ENCODE results near the gene DIAPH2.
A peak's percentile ranks its signal among the peaks of the same experiment; 100 is the strongest.
"Not testable (repeated sequence)": the region's sequence is repeated elsewhere in the genome, so short reads cannot be mapped to it uniquely, and the experiment has no call there.

DIAPH2 gene

DNA sequence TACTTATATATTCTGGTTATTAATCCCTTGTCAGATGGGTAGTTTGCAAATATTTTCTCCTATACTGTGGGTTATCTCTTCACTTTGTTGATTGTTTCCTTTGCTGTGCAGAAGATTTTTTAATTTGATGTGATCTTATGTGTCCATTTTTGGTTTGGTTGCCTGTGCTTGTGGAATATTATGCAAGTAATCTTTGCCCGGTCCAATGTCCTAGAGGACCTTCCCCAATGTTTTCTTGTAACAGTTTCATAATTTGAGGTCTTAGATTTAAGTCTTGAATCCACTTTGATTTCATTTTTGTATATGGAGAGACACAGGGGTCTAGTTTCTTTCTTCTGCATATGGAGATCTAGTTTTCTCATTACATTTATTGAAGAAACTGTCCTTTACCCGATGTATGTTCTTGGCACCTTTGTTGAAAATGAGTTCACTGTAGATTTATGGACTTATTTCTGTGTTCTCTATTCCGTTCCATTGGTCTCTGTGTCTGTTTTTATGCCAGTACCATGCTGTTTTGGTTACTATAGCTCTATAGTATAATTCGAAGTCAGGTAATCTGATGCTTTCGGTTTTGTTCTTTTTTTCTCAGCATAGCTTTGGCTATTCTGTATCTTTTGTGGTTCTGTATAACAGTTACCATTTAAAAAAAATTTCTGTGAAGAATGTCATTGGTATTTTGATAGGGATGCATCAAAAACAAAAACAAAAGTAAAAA lies 34.7 kb downstream of the DIAPH2 start:
- DNase-seq = no peak

- DNase-seq = peak; percentile 23
These were observed 36.7 kb downstream of the DIAPH2 start for GRCh38 chrX:96721354-96721753.

DNA sequence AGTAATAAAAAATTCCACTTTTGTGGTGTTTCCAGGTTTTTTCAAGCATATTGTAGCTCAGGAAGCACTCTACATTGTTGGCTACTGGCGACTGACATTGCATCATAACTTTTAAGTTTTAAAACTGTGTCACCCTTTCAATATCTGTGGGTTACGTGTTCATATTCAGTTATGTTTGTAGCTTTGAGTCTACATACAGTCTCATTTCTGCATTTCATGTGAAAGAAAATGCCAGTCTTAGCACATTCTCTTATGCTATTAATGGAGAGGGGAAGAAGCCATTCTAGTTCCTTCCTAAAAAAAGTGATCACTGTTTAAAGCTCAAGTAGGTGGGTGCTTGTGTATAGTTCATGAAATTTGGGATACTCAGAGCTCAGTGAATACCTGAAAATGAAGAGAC lies 38.1 kb downstream of the DIAPH2 start:
- no peak for DNase-seq

- DNase-seq = no peak
These were observed 44.4 kb downstream of the DIAPH2 start for GRCh38 chrX:96729053-96729452.

DNA sequence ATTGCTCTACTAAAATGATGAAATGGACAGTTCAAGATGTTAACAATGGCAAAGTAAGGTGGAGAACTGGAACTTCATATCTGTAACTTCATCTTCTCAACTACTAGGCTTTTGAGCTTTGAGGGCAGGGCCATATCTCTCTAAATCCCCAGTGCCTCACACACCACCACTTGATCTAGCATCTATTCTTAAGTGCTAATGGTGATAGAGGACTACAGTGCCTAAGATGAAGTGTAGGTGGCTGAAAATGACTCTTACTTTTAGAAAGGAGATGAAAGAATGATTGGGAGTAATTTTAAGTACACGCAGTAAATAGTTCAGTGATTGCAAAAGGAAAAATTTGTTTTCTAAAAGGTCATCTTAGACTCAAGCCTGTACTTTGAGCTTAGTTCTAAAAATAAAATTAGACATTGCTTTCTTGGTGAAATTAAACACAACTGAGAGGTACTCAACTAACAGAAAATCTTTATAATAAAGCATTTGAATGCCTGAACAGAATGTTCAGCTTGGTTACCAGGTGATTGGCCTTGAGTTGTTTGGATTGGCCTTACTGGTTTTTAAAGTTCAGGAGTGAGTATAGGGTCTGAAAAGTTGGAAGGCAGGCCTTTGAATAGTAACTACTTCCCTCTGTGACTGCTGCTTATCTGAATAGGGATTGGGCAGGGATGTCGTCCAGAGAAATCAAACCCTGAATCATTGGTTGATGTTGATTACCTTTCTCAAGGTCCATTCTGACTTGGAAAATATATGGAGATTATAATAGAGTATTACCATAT lies 45.4 kb downstream of the DIAPH2 start:
- DNase-seq = no peak

DNA sequence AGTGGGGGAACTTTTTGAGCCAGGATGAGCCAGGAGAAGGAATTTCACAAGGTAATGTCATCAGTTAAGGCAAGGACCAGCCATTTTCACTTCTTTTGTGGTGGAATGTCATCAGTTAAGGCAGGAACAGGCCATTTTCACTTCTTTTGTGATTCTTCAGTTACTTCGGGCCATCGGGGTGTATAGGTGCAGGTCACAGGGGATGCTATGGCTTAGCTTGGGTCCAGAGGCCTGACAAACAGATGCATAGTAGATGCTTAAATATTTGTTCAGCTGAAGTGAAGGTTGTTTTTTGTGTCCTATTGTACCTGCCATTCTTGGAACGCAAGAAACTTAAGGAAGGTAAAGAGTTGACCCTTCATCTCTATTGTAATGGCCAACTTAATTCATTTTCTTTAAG lies 46.4 kb downstream of the DIAPH2 start:
- DNase-seq = not testable (repeated sequence)

- DNase-seq = no peak
These were observed 58.9 kb downstream of the DIAPH2 start for GRCh38 chrX:96743367-96744073.

- peak; percentile 7 for DNase-seq
These were observed 68.1 kb downstream of the DIAPH2 start for GRCh38 chrX:96752781-96753180.

DNA sequence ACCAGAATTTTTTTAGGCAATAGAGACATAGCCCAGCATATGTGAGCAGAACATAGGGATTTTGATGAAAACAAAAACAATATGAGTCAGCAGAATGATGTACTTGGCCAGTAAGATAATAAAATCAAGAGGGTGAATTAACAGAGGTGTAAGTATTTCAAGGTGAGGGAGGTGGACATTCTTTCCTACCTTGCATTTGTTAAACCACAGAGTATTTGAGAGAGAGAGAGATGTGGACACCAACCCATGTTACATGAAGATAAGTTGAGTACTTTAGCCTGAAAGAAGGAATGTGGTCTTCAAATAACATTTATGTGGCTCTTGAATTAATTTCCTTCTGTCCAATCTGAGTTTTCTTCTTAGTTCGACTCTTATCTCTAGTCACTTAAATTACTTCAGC lies 68.6 kb downstream of the DIAPH2 start:
- no peak for DNase-seq

GRCh38 chrX:96756491-96756890 lies 71.8 kb downstream of the DIAPH2 start:
- no peak for DNase-seq

GRCh38 chrX:96761566-96761965 lies 76.9 kb downstream of the DIAPH2 start:
- DNase-seq = no peak

- DNase-seq = no peak
These were observed 79.0 kb downstream of the DIAPH2 start for GRCh38 chrX:96763608-96764007.

- DNase-seq = no peak
These were observed 80.2 kb downstream of the DIAPH2 start for GRCh38 chrX:96764864-96765263.

DNA sequence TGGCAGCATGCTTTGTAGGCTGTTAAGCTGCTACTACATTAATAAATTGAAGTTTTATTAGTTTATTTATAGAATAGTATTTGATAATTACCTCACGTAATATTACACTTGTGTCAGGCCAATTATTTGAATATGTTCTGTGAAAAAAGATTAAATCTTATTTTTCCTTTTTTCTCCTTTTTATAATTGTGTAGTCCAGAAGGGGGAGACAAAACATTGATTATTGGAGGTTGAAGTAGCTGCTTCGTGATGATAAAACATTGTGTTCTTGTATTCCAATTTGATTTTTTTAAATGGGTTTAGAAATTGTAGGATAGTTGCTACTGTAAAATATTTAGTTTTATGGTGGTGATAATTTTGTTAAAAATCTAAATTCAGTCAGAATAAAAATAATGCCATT lies 85.7 kb downstream of the DIAPH2 start:
- DNase-seq = peak; percentile 50

- DNase-seq = no peak
These were observed 86.8 kb downstream of the DIAPH2 start for GRCh38 chrX:96771486-96771885.

DNA sequence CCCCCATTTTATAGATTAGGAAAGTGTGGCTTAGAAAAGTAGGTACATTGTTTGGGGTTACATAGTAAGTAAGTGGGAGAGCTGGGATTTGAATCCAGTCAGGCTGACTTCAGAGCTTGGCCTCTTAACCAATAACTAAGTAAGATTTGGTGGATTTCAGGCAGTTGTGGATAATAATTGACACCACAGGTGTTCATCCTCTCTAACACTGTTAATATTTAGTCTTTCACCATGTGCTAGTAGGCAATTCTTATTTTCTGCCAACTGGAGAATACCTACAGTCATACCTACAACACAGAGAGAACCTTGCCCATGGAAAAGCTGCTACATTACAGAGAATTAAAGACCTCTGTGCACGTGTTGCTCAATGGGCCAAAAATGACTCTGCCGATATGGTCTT lies 89.5 kb downstream of the DIAPH2 start:
- no peak for DNase-seq

DNA sequence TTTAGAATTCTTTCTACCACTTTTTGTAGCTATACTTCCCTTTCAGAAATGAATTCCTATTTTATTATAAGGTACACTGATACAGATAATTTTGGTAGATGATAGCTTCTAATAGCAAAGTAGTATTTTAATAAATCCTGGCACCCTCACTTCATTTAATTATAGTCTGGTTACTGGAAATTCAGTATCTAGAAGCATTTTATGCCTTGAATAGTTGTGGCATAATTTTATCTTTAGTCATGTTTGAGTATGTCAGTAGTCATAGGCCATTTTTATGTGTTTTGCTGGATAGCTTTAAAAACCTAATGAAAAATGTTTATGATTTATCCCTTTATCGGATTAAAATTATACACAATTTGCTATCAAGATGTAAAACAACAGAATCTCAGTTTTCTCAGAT lies 92.3 kb downstream of the DIAPH2 start:
- DNase-seq = no peak

DNA sequence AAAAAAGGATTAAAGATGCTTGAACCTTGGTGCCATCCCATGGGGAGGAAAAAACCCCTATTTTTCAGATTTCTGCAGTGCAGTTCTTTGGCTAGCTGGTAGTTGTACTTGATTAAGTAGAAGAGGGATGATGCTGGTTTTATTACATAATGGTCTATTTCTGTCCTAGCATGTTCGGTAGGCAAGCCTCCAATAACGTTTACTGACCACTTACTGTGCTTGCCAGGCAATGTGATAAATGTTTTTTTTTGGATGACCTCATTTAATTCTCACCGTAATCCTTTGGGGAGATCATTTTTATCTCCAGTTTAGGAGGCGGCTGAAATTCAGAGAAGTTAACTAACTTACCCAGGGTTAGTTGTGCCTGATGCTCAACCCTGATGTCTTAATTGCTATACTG lies 106.9 kb downstream of the DIAPH2 start:
- peak; percentile 10 for DNase-seq

GRCh38 chrX:96792047-96792446 lies 107.4 kb downstream of the DIAPH2 start:
- DNase-seq = no peak

GRCh38 chrX:96798982-96799381 lies 114.3 kb downstream of the DIAPH2 start:
- DNase-seq = no peak

GRCh38 chrX:96807318-96807717 lies 122.7 kb downstream of the DIAPH2 start:
- DNase-seq = no peak

DNA sequence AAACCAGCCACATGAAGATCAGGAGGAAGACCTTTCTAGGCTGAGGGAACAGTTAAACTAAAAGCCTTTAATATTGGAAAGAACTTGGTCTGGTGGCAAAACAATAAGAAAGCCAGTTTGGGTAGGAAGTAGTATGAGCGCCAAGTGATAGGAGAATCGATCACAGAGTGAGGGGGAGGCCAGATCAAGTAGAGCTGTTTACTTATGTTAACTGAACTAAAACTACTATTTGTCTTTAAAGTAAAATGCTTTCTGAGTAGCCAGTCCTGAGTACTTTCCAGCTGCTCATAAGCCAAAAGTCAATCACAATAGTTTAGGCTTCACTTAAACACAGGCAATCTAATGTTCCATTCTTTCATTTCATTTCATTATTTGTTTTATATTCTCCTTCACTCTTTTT lies 136.3 kb downstream of the DIAPH2 start:
- DNase-seq = no peak

DNA sequence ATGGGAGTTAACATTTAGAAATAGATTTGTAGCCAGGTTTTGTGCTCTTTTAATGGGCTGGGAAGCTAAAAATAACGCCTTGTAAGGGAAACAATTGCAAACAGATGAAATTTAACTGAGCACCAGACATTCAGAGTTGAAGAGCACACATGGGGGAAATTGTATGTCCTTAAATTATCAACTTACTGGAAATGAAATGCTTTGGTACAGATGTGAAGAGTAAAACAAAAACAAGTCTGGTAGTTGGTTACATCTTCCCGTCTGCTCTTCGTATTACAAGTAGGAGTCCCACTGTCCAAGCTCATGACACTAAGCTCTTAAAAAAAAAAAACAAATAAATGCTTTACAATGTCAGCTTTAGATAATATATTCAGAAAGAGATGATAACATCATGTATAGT lies 139.5 kb downstream of the DIAPH2 start:
- DNase-seq = no peak

GRCh38 chrX:96833333-96833732 lies 148.7 kb downstream of the DIAPH2 start:
- no peak for DNase-seq
